CD4-positive, alpha-beta T cell treated with Interleukin-4 for 4 hours (primary cell): Measurements from ENCODE around the gene GNAQ.
"Not testable (repeated sequence)": the region's sequence is repeated elsewhere in the genome, so short reads cannot be mapped to it uniquely, and the experiment has no call there.

ENCODE experiments used
- DNase-seq: peaks from one replicate; pipeline ENCODE4 v3.0.0-alpha.2; 2020

Gene GNAQ

DNA sequence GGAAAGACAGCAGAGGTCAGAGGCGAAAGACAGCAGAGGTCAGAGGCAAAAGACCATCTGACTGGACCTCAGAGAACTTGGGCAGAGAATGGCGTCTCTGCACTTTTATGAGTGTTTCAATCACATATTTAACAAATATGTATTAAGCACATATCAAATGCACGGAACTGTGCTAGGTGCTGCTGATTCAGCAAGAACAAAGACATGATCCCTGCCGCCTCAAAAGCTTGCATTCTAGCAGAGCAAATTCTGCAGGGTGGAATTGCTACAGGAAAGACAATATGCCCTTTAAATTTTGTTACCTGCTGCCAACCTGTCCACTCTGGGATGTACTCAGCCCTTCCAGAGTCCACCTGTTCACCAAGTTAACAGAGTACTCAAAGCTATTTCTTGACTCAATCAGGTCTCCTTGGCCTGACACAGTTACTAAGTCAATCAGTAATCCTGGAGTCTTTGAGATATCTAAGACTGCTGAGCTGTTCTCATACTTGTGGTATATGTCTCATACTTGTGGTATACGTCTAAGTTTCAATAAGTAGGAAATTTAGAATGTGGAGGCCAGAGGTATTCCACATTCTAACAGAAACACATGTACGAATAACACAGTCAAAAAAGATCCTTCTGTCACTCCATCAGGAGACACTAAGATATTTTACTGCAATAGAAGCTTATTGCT lies 131.8 kb downstream of the GNAQ start:
- no peak for DNase-seq

DNA sequence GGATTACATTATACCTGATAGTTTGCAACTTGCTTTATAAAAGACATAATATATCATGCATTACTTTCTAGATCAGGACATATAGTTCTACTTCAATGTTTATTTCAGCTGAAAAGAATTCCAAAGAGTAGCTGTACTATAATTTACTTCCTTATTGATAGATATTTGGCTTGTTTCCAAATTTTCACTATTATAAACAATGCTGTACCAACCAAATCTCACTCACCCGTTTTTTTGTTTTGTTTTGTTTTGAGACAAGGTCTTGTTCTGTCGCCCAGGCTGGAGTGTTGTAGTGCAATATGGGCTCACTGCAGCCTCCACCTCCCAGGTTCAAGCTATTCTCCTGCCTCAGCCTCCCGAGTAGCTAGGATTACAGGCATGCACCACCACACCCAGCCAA lies 132.7 kb downstream of the GNAQ start:
- no peak for DNase-seq

DNA sequence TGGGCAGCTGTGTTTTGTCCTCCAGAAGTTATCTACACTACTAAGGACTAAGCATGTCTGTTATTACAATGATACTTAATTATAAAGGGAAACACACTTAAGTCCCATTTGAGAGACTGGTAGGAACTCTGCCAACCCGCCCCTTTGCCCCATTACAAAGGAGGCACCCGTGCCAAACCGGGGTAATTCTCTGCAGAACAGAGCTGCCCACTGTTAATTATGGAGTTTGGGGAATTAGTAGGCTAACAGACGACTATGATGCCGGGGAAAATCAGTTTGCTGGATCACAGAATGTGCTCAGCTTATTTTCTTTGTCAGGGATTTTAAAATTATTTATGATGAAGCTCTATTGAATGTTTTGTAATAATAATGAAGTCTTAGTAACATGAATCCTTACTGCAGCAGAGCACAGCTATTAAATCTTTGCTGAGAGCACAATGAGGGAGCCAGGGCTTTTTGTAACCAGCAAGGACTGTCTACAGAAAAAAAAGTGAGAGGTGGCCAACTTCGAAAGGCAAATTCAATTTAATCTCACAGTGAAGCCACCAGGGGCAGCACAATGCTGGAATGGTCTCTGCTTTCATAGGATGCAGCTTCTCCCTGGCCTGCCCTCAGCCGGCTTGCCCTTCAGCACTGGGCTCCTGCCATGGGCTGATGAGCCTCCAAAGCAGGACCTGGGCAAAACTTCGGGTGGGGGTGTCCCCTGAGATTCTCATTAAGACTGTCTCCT lies 134.5 kb downstream of the GNAQ start:
- no peak for DNase-seq

DNA sequence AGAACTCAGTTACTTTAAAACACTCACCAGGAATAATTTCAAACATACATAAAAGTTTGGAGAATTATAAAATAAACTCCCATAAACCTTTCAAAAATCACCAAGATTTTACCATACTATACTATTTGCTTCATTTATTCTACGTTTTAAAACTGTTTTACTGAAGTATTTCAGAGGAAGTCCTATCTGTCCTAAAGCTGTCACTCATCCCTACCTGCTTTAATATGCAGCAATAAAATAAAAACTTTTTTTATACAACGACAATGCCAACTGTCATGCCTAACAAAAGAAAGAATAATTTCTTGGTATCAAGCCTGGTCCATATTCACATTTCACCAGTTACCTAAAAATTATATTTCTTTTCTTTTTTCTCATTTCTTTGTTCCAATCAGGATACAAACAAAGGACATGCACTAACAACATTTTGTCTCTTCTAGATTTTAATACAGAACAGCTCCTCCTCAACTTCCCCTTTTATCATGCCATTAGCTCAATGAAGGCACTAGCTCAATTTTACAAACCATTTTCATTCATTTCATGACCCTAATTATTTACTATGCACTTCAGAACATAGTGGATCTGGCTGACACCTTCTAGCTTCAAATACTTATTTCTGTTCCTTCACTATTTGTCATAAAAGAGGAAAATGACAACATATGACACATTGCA lies 135.2 kb downstream of the GNAQ start:
- DNase-seq, result no peak

DNA sequence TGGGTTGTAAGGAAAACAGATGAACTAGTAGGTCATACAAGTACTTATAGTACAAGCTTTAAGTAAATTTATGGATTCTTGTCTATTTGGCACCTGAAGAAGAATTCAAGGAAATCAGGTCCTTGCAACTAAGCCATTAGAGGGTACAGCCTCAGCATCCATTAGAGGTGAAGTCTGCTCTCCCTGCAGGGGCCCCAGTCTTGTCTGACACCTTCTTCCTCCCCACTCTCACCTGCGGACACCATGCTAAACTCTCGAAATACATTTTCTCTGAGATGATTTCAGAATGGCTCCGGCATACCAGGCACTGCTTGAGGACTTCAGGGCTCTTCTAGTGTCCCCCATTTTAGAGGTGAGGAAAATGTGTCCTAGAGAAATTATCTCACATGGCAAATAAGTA lies 137.9 kb downstream of the GNAQ start:
- DNase-seq, result no peak

DNA sequence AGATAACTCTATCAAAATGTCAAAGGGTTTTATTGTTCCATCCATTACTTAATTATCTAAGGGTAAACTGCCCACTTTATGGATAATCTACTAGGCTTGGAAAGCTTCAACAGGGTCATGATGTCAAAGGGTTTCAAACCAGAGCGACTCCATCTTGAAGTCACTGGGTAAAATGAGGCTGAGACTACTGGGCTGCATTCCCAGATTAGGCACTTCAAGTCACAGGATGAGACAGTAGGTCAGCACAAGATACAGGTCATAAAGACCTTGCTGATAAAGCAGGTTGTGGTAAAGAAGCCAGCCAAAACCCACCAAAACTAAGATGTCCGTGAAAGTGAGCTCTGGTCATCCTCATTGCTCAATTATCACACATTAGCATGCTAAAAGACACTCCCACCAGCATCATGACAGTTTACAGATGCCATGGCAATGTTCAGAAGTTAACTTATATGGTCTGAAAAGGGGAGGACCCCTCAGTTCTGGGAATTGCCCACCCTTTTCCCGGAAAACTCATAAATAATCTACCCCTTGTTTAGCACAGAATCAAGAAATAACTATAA lies 138.6 kb downstream of the GNAQ start:
- no peak for DNase-seq

DNA sequence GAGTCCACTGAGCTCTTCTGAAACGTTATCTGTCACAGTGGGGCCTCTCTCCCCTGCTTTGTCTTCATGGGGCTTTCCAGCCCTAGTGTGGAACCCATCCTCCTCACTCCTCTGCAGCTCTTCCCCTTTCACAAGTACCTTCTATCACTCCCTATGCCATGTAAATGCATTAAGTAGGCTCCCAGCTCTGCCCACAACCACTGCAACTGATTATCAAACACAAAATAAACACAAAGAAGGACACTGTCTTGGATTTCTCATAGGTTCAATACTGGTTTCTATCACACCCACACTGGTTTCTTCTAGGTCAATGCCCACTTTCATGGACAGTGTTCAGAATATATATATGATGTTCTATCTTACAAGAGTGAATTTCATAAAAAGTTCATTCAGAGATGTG lies 139.4 kb downstream of the GNAQ start:
- no peak for DNase-seq

DNA sequence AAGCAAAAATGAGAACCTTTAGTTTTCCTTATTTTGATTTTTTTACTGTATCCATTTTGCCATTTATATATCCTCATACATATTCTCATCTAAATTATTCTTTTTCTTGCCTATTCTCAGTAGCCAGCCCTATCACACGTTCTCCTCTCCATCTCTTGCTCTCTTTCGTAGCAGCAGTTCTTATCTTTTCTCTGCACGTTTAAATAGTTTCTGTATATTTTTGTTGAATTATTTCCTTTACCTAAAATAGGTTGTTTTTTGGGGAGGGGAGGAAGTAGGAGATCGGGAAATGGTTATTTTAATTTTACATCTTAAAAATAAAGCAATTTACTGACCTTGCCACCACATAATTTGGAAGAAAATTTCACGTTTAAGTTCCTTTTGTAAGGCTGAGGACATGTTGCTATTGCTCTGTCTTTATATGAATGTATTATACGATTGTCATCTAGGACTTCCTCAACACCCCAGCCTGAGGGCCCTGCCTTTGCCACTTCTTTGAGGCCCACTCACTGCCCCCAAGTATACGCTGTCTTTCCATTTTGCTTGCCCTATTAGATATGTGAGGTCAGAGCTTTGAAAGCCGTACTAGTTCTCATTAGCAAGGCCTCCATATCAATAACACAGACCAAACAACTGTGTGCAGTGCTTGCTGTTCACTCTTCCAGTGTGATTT lies 140.3 kb downstream of the GNAQ start:
- DNase-seq, result no peak

DNA sequence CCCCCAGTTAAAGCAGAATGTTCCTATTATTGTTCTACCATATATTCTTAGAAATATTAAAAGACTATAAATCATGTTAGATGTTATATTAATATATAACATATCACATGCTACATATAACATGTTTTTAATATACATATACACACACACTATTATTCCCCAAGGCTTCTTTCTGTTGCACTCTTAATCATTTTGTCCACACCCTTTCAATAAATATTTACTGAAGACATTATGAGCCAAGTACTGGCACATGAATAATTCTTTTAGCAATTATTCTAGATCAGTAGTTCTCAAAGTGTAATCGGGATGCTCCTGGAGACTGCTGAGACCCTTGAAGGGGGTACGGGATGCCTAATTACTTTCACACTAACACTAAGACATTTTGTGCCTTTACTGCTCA lies 143.9 kb downstream of the GNAQ start:
- no peak for DNase-seq

DNA sequence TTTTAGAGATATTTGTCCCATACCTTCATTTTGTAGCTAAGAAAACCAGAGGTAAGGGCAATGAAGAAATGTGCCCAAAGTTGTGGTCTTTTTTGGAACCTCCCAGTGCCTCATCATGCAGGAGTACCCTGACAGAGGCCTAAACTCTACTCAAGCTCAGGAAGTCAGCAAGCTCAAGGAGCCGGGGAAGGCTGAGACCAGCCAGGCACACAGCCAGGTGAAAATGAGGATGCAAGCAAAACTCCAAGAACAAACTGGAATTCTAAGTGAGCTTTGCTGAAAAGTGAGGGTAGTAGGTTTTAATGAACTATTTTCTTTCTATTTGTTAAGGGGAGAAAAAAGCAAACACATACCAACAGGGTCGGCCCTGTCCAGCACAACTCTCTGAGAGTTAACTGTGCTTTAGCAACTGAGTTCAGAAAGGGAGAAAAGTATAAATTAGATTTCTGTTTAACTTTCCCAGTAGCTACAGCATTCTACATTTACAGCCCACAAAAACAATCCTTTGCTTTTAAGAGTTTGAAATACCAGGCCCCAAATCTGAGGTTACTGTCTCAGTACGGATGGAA lies 146.4 kb downstream of the GNAQ start:
- DNase-seq, result no peak

DNA sequence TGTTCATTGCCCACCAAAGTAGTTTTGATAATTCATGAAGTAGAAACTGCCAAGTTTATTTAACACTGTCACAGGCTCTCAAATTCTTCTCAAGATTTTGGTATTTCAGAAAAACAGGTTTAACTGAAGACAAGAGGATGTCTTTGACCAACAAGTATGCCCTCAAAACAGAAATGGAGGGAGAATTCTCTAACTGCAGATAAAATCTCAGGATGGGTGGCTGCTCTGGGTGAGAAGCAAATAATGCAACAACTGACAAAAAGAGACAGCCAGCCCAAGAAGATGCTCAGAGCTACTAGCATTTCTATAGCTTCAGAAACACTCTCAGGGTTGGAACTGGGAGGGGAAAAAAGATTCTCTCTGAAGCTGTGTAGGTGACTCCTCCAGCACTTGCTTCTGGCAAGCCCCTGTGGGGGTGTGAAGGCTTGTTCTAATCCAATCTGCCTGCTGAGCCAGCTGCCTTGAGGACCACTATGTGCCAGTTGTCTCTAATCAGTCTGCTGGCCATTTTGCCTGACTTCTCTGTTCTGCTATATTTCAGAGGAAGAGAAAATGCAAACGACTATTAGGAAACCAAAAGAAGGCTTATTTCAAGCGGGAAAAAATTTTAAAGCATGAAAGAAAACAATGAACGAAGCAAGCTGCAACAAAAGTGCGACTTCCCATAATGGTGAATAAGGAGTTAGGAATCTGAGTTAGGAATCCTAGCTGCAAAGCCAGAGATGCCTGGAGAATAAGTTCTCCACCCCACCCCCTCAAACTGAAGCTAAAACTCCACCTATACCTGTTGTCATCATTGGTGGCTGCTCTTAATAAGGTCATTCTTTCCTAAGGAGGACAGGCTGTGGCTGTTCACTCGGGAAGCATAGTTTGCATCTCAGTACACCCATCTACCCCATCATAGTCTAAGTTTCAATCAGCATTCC lies 147.5 kb downstream of the GNAQ start:
- DNase-seq, result no peak

DNA sequence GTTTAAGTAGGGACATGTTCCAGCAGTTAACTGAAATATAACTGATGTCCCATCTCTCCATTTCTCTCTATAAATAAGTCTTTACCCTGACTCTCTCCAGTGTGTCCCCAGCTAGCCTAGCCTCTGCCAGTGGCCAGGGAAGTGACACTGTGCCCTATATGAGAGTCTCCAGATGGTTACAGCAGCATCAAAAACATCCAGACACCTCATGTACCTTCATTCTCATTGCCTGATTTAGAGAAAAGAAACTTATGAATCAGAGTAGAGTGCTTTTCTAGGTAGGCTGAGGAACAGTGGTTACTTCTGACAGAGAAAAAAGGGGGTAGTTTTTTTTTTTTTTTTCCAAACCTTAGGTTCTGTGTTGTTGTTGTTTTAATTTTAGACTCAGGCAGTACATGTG lies 148.5 kb downstream of the GNAQ start:
- DNase-seq, result no peak

DNA sequence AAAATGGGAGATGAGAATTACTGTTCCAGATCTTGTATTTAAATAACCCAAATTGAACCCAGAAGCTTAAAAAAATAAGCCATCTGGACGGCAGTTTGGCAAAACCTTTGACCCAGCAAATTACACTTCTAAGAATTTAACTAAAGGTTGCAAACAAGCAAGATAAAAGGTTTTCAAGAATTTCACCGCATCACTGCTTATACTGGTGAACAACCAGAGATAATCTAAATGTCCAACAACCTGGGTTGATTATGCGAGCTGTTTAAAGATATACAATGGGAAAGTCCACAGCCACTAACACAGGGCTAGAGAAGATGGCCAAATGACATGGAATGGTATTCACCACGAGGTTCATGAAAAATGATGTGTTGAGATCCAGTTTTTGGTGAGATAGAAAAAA lies 149.3 kb downstream of the GNAQ start:
- DNase-seq, result no peak

DNA sequence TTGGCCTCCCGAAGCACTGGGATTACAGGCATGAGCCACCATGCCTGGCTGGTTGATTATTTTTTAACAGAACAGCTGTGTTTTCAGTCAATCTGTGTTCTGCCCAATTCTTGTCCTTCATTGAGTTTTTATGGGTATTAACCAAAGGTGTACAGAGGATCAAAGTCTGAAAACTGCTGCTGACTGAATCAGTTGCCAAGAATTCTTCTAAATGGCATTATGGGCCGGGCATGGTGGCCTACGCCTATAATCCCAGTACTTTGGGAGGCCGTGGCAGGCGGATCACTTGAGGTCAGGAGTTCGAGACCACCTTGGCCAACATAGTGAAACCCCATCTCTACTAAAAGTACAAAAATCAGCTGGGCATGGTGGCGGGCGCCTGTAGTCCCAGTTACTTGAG lies 150.0 kb downstream of the GNAQ start:
- DNase-seq, result not testable (repeated sequence)

DNA sequence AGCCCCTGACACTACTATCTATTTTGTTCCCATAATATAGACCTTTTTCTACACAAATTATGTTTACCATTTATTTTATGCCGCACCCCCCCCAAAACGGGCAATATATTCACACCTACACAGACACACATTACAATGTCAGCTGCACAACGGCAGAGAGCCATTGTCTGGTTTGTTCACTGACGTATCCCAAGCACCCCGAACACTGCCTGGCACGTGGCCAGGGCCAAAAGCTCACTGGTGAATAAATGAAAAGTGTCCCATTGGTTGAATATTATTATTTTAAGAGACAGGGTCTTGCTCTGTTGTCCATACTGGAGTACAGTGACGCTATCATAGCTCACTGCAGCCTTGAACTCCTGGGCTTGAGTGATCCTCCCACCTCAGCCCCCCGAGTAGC lies 150.5 kb downstream of the GNAQ start:
- no peak for DNase-seq

DNA sequence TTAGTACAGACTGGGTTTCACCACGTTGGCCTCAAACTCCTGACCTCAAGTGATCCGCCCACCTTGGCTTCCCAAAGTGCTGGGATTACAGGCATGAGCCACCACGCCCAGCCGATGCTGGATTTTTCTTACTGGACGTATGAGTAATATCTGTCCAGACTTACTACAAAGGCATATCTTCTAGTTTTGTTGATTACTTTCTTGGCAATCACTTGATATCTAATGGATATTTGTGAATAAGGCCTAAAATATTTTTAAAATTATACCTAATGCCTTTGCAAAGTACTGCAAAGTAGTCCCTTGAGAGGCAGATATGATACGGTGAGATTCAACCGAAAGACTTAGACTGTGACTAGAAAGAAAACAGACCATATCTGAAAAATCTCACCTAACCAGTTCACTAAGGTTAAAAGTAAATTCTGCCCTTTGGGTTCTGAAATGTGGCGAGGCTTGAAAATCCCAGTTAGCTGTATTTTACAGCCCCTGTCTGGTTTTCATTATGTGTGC lies 152.1 kb downstream of the GNAQ start:
- DNase-seq, result no peak

DNA sequence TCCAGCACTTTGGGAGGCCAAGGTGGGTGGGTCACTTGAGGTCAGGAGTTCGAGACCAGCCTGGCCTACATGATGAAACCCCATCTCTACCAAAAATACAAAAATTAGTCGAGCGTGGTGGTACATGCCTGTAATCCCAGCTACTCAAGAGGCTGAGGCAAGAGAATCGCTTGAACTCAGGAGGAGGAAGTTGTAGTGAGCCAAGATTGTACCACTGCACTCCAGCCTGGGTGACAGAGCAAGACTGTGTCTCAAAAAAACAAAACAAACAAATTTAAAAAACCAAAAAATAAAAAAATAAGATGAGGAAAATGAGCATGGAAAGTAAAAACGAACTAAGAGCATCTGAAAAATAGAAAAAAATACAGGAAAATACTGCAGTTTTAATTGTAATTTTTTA lies 152.8 kb downstream of the GNAQ start:
- not testable (repeated sequence) for DNase-seq

DNA sequence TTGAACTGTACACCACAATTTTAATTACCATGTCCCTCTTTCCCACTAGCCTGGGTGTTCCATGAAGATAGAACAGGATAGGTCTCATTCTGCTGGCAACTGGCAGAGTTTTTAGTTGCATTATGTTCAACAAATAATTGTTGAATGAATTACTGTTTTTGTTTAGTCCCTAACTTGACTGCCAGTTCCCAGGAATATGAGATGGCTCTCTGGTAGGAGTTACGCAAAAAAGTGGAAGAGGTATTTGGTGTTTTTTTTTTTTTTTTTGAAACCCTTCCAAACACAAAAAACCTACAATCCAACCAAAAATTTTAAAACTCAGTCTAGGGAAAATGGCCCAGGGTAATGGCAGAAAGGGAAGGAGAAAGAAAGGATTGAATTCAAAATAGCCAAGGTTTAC lies 153.6 kb downstream of the GNAQ start:
- no peak for DNase-seq

DNA sequence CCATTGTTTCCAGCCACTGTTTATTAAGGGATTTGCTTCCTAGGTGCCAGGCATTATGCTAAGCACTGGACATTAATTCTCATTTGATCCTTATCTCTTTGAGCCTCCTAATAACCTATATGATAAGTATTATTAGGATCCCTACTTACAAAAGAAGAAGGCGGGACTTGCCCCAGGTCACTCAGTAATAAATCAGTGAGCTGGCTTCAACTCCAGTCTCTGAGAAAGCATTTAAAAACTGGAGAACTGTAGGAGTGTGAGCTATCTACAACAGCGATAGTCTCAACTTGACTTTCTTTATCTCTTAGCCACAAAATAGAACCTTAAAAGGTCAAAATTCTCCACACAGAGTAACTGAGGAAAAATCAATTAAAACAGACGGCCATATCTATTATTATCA lies 155.0 kb downstream of the GNAQ start:
- no peak for DNase-seq

DNA sequence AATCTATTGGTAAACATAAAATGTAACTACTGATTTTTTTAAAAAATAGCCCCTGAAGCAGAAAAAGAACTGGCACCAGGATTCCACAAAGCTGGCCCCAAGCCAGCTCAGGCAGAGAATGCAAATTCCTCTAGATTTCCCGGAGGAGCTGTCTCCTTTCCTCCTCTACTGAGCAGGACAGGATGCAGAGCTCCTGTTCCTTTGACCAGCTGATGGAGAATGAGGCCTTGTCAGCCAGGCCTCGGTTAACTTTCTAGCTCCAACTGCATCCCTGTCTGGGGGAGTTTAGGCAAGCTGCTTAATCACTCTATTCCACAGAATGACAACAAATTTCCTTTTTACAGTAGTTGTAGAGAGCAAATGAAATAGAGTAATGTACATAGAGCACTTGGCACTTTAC lies 155.5 kb downstream of the GNAQ start:
- no peak for DNase-seq

DNA sequence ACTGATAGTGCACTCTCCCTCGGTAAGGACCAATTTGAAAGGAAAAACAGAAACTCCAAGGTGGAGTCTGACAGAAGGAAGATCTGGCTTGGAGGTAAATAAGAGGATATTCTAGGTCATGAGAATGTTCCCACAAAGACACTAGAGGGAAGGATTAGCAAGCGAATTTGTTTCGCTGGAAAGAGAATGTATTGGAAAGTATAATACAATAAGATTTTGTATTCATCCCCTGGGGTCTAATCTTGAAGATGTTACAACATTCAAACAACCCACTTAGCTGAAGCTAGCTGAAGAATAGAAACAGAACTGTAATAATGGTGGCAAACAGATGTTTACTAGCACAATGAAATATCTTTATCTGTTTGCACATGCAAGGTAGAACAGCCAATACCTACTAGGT lies 158.7 kb downstream of the GNAQ start:
- DNase-seq, result no peak

DNA sequence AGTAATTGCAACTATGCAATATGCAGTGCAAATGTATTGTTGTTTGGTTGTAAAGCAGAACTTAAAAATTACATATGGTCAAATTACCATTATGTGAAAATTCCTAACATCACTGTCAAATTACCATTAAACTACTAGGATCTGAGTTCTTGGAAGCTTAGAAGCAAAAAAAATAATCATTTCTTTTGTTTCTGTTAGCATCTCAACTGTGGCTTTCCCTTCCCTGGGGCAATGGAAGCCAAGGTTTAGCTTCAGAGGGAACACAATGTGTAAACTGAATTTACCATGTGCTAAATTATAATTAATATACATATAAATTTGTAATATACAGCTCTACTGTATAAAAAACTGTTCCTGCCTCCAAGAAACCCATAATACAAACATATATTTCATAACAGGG lies 159.4 kb downstream of the GNAQ start:
- DNase-seq, result no peak
